ENCODE measurements around the gene SLX4IP.

SLX4IP gene

DNA sequence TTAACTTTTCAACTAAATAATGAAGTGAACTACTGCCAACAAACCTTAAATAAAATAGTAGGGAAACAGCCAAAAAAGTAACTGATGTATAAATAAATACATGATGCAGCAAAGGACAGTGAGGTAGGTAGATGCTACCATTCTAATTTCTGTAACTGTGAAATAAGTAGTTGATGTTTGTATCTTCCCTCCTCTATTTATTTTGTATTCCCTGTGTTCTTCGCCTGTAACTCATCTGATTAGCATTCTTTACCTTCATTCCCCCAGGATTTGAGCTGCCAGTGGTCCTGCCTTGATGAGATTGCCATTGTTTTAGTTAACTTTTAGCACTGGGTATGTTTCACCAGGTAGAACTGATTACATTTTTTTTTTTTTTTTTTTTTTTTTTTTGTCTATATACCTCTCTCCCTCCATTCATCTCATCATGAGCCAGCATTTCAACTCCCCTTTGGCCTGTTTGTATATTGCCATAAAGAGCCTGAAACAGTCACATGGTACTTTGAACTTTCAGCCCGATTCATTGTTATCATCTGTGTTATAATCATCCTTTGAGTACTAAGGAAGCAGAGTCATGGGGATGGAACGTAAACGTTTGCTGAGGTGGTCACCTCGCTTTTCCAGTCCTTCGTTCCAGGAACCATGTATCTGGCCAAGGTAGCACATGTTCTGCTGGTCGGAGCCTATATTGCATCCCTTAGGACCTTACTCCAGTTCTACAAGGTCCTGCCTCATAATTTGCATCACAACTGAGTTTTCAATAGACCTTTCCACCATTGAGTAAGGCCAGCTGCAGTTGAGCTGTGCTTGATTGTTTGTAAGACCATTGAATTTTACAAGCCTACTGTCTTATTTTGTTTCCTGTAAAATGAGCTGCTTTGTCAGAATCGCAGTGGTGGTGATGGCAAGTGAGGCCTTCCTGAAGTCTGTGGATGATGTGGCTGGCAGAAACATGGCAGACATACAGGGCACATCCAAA, 131.1 kb downstream of the SLX4IP start:
- TF ChIP-seq, protein P1, sequence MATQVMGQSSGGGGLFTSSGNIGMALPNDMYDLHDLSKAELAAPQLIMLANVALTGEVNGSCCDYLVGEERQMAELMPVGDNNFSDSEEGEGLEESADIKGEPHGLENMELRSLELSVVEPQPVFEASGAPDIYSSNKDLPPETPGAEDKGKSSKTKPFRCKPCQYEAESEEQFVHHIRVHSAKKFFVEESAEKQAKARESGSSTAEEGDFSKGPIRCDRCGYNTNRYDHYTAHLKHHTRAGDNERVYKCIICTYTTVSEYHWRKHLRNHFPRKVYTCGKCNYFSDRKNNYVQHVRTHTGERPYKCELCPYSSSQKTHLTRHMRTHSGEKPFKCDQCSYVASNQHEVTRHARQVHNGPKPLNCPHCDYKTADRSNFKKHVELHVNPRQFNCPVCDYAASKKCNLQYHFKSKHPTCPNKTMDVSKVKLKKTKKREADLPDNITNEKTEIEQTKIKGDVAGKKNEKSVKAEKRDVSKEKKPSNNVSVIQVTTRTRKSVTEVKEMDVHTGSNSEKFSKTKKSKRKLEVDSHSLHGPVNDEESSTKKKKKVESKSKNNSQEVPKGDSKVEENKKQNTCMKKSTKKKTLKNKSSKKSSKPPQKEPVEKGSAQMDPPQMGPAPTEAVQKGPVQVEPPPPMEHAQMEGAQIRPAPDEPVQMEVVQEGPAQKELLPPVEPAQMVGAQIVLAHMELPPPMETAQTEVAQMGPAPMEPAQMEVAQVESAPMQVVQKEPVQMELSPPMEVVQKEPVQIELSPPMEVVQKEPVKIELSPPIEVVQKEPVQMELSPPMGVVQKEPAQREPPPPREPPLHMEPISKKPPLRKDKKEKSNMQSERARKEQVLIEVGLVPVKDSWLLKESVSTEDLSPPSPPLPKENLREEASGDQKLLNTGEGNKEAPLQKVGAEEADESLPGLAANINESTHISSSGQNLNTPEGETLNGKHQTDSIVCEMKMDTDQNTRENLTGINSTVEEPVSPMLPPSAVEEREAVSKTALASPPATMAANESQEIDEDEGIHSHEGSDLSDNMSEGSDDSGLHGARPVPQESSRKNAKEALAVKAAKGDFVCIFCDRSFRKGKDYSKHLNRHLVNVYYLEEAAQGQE (IDR thresholded peaks at IDR 0.05; ENCODE audit: insufficient read depth in 1 of 2, low read depth in 2 of 2, low read length in 2 of 2) = no peak
- no peak for TF ChIP-seq SIN3A (IDR thresholded peaks at IDR 0.05; ENCODE audit: borderline replicate concordance, insufficient read depth, low read length)
- no peak for TF ChIP-seq TAF1 (IDR thresholded peaks at IDR 0.05; ENCODE audit: borderline replicate concordance, insufficient read depth, low read length)
- no peak for TF ChIP-seq POLR2AphosphoS5 (IDR thresholded peaks at IDR 0.05; ENCODE audit: low read depth, low read length)
- TF ChIP-seq FOXP2 (optimal IDR thresholded peaks at IDR 0.05; ENCODE audit: borderline replicate concordance, extremely low read depth, extremely low read length, insufficient read depth) = no peak

DNA sequence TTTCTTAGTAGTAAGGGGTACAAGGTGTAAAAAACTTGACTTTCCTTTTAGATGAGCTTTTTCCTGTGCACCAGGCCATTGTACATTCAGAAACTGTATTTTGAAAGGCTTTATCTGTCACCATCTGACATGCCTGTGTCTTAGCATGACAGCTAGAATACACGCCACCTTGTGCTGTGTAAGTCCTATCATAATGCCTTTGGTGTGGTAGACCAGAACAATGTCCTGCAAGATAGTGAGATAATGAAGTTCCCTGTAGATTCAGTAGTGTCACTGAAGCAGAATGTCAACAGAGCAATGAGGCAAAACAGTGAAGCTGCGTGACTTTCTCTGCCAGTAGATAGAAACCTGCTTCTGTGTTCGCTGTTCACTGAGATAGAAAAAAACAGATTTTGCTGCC, 132.9 kb downstream of the SLX4IP start:
- no peak for TF ChIP-seq TAF1 (IDR thresholded peaks at IDR 0.05; ENCODE audit: borderline replicate concordance, insufficient read depth, low read length)
- no peak for TF ChIP-seq FOXP2 (optimal IDR thresholded peaks at IDR 0.05; ENCODE audit: borderline replicate concordance, extremely low read depth, extremely low read length, insufficient read depth)
- TF ChIP-seq, protein P1 (IDR thresholded peaks at IDR 0.05; ENCODE audit: insufficient read depth in 1 of 2, low read depth in 2 of 2, low read length in 2 of 2) = no peak
- no peak for TF ChIP-seq SIN3A (IDR thresholded peaks at IDR 0.05; ENCODE audit: borderline replicate concordance, insufficient read depth, low read length)
- TF ChIP-seq POLR2AphosphoS5 (IDR thresholded peaks at IDR 0.05; ENCODE audit: low read depth, low read length) = no peak

DNA sequence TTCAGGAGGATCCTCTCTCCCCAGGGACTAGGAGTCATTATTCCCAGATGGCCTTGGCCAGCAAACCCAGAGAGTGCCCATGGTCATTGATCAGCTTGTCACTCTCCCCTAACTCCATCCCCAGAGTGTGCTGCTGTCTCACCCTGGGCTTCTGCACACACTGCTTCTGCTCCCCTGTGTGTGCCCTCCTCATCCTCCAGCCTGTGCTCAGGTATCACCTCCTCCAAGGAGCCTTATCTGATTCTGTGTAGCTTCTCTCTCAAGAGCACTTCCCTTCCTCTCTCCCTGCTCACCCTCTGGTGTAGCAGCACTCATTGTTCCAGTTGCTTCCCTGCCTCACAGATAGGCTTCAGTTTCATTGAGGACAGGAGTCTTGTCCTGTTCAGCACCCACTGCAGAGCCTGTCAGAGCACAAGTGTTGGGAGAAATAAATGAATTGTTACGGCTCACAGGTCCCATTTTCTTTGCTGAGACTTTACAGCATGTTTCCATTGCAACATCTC, 136.3 kb downstream of the SLX4IP start:
- no peak for TF ChIP-seq TAF1 (IDR thresholded peaks at IDR 0.05; ENCODE audit: borderline replicate concordance, insufficient read depth, low read length)
- TF ChIP-seq POLR2AphosphoS5 (IDR thresholded peaks at IDR 0.05; ENCODE audit: low read depth, low read length) = no peak
- no peak for TF ChIP-seq FOXP2 (optimal IDR thresholded peaks at IDR 0.05; ENCODE audit: borderline replicate concordance, extremely low read depth, extremely low read length, insufficient read depth)
- TF ChIP-seq SIN3A (IDR thresholded peaks at IDR 0.05; ENCODE audit: borderline replicate concordance, insufficient read depth, low read length) = no peak
- TF ChIP-seq, protein P1 (IDR thresholded peaks at IDR 0.05; ENCODE audit: insufficient read depth in 1 of 2, low read depth in 2 of 2, low read length in 2 of 2) = no peak

DNA sequence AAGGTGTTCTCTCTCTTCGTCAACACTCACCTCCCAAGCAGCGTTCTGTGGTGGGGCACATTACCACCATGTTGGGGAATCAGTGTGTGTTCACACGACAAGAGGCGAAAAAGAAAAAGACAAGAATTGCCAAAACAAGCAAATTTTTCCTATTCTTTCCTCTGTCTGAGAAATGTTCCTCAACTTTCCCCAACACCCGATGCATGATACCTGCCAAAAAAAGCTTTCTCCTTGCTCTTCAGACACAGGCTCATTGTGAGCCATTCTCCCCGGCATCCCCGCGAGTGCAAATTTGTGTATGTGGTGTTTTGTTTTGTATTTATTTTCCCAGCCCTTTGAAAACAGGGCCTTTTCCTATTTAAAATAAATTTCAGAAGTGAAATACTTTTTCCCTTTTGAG, 137.7 kb downstream of the SLX4IP start:
- no peak for TF ChIP-seq FOXP2 (optimal IDR thresholded peaks at IDR 0.05; ENCODE audit: borderline replicate concordance, extremely low read depth, extremely low read length, insufficient read depth)
- no peak for TF ChIP-seq POLR2AphosphoS5 (IDR thresholded peaks at IDR 0.05; ENCODE audit: low read depth, low read length)
- TF ChIP-seq SIN3A (IDR thresholded peaks at IDR 0.05; ENCODE audit: borderline replicate concordance, insufficient read depth, low read length) = no peak
- TF ChIP-seq TAF1 (IDR thresholded peaks at IDR 0.05; ENCODE audit: borderline replicate concordance, insufficient read depth, low read length) = no peak
- TF ChIP-seq, protein P1 (IDR thresholded peaks at IDR 0.05; ENCODE audit: insufficient read depth in 1 of 2, low read depth in 2 of 2, low read length in 2 of 2) = no peak

All from PFSK-1 (cell line).